Ascending aorta (tissue), 2 donors: Measurements from ENCODE around the gene MICOS13. TPM values are rescaled to one million over a fixed set of nuclear protein-coding genes. Genes with fewer than 3 reads are reported as not detected.

Source experiments
- DNase-seq, 2 donors: peaks; one replicate each; pipeline ENCODE4 v3.0.0-alpha.2; 2019; ENCODE audit warnings: low spot score in 2 of 2
- H3K27ac ChIP-seq, 2 donors: fragments of 200-600 bp; sonication (generic); one replicate each; pipeline ENCODE4 v1.5.1; 2016 to 2017; ENCODE audit warnings: mild to moderate bottlenecking in 1 of 2
- H3K27me3 ChIP-seq: fragments of 200-600 bp; sonication (generic); one replicate; pipeline ENCODE4 v1.5.1; 2017
- H3K36me3 ChIP-seq, 2 donors: fragments of 200-600 bp; sonication (generic); one replicate each; pipeline ENCODE4 v1.5.1; 2016
- H3K4me1 ChIP-seq, 2 donors: fragments of 200-600 bp; sonication (generic); one replicate each; pipeline ENCODE4 v1.5.1; 2016 to 2017; ENCODE audit warnings: mild to moderate bottlenecking in 1 of 2
- H3K4me3 ChIP-seq, 2 donors: fragments of 200-600 bp; sonication (generic); one replicate each; pipeline ENCODE4 v1.5.1; 2016 to 2017; ENCODE audit warnings: mild to moderate bottlenecking in 1 of 2
- H3K9me3 ChIP-seq, 2 donors: fragments of 200-600 bp; sonication (generic); one replicate each; pipeline ENCODE4 v1.5.1; 2016
- intact Hi-C: fragments of 100-400 bp; cut with DNase I; formaldehyde crosslinking; loops from one replicate; pipeline ENCODE4 v1.15.1; 2023
- total RNA-seq: library from RNA; depleted of rRNA; stranded (reverse); fragments of >200 nt; gene quantifications from one replicate; pipeline ENCODE4 v1.1.0, GENCODE V29; 2016
- TF ChIP-seq, protein P1 (sequence below), 3 experiments: fragments of 200-600 bp in 2 of 3; fragments of 450-650 bp in 1 of 3; sonication (generic) in 2 of 3; IDR thresholded peaks; one replicate each; pipeline ENCODE4 v1.5.1; 2016 to 2019; ENCODE audit warnings: antibody characterized with exemption in 3 of 3, mild to moderate bottlenecking in 1 of 3, moderate library complexity in 1 of 3

MICOS13 gene
- total RNA-seq, 1 donor from 2014 or later = 75.6 TPM

DNA sequence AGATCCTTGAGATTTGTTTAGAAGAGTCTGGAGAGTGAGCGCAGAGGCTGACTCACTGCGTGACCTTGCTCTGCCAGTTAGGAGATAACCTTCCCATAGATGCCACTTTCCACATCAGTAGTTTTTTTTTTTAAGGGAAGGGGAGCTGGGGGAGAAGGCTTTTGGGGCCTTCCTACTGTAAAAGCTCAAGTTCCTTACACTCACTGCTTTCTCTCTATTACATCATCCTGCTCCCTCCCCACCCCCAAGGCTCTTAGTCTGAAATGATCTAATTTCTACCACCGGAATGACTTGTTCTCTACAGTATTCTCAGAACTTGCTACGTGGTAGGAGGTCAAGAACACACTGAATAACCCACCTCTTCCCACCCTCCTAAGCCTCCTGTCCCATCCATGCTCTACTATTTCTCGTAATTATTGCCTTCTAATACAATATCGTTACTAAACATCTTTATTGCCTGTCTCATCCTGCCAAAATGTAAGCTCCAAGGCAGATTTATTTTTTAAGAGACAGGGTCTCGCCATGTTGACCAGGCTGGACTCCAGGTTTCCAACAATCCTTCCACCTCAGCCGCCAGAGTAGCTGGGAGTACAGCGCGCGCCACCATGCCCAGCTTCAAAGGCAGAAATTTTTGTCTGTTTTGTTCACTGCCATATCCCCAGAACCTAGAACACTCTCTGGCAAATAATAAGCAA lies 38.4 kb upstream of the MICOS13 start:
- TF ChIP-seq, protein P1, sequence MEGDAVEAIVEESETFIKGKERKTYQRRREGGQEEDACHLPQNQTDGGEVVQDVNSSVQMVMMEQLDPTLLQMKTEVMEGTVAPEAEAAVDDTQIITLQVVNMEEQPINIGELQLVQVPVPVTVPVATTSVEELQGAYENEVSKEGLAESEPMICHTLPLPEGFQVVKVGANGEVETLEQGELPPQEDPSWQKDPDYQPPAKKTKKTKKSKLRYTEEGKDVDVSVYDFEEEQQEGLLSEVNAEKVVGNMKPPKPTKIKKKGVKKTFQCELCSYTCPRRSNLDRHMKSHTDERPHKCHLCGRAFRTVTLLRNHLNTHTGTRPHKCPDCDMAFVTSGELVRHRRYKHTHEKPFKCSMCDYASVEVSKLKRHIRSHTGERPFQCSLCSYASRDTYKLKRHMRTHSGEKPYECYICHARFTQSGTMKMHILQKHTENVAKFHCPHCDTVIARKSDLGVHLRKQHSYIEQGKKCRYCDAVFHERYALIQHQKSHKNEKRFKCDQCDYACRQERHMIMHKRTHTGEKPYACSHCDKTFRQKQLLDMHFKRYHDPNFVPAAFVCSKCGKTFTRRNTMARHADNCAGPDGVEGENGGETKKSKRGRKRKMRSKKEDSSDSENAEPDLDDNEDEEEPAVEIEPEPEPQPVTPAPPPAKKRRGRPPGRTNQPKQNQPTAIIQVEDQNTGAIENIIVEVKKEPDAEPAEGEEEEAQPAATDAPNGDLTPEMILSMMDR (IDR thresholded peaks at IDR 0.05) = no peak
- intact Hi-C loops = no loop called here
- H3K36me3 ChIP-seq = peaks cover 3 to 8% of the 10 kb centered on the region in 2 donors
- H3K27me3 ChIP-seq = no peaks in the 10 kb centered on the region
- H3K4me3 ChIP-seq = peak overlapping the region; percentile 68 to 99
- DNase-seq = no peak
- H3K27ac ChIP-seq = peak overlapping the region in 1 of 2 donors; percentile 98
- no peaks in the 10 kb centered on the region for H3K9me3 ChIP-seq
- peaks cover 5 to 13% of the 10 kb centered on the region in 2 donors for H3K4me1 ChIP-seq

DNA sequence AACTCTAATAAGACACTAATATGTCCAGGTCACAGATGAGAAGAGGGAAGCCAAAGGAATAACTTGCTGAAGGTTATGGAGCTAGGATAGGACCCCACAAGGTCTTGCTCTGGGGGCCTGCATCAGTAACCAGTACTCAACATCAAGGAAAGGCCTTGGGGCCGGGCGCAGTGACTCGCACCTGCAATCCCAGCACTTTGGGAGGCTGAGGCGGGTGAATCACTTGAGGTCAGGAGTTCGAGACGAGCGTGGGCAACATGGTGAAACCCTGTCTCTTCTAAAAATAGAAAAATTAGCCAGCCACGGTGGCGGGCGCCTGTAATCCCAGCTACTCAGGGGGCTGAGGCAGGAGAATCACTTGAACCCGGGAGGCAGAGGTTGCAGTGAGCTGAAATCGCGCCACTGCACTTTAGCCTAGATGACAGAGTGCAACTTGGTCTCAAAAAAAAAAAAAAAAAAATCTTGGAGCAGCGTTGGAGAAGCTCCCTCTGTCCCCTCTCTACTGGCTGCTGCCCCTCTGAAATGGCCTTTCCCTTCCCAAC lies 37.8 kb upstream of the MICOS13 start:
- Histone ChIP-seq H3K36me3 (peaks cover 9 to 14% of the 10 kb centered on the region in 2 donors), H3K27ac (no peak overlapping the region), H3K27me3 (no peaks in the 10 kb centered on the region), H3K4me1 (peaks cover 5 to 13% of the 10 kb centered on the region in 2 donors), H3K9me3 (no peaks in the 10 kb centered on the region), H3K4me3 (peak overlapping the region; percentile 68 to 99)
- TF ChIP-seq, protein P1 (IDR thresholded peaks at IDR 0.05) = no peak
- DNase-seq = no peak
- intact Hi-C loops = no loop called here

GRCh38 chr19:5717215-5717935 lies 37.1 kb upstream of the MICOS13 start:
- no peaks in the 10 kb centered on the region for H3K9me3 ChIP-seq
- no peak overlapping the region for H3K27ac ChIP-seq
- H3K4me3 ChIP-seq = no peak overlapping the region
- H3K27me3 ChIP-seq = no peaks in the 10 kb centered on the region
- DNase-seq = no peak
- peaks cover 5 to 13% of the 10 kb centered on the region in 2 donors for H3K4me1 ChIP-seq
- peaks cover 16 to 21% of the 10 kb centered on the region in 2 donors for H3K36me3 ChIP-seq
- TF ChIP-seq, protein P1 (IDR thresholded peaks at IDR 0.05) = no peak
- intact Hi-C loops = no loop called here

DNA sequence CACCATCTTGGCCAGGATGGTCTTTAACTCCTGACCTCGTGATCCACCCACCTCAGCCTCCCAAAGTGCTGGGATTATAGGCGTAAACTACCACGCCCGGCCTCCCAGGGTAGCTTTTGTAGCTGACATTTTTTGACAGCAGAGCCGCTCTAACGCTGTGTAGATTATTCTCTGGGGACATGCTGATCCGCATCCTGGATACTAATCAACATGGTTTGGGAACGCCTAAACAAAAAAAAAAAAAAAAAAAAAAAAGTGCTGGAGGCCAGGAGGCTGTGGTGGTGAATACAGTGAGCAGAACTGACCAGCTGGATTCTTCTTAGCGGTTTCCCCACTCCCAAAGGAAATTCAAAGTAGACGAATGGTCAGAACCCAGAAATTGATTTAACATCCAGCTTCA lies 34.5 kb upstream of the MICOS13 start:
- intact Hi-C loops = no loop called here
- TF ChIP-seq, protein P1 (IDR thresholded peaks at IDR 0.05) = no peak
- Histone ChIP-seq H3K4me1 (peaks cover 5 to 13% of the 10 kb centered on the region in 2 donors), H3K4me3 (no peak overlapping the region), H3K27me3 (no peaks in the 10 kb centered on the region), H3K9me3 (no peaks in the 10 kb centered on the region), H3K36me3 (peaks cover 34 to 47% of the 10 kb centered on the region in 2 donors), H3K27ac (no peak overlapping the region)
- DNase-seq = no peak

- Histone ChIP-seq H3K9me3 (no peaks in the 10 kb centered on the region), H3K27ac (no peak overlapping the region), H3K27me3 (no peaks in the 10 kb centered on the region), H3K4me3 (no peak overlapping the region), H3K4me1 (peaks cover 0 to 3% of the 10 kb centered on the region in 2 donors), H3K36me3 (peaks cover 43 to 62% of the 10 kb centered on the region in 2 donors)
- intact Hi-C loops = no loop called here
- TF ChIP-seq, protein P1 (IDR thresholded peaks at IDR 0.05) = no peak
- DNase-seq = no peak
Measured at GRCh38 chr19:5713228-5713627, 32.9 kb upstream of the MICOS13 start.
